H7 (cell line): ENCODE measurements around the gene OPN1SW. TPM values are rescaled to one million over a fixed set of nuclear protein-coding genes. Genes with fewer than 3 reads are reported as not detected.

ENCODE experiments used
- DNase-seq: peaks from one replicate; pipeline ENCODE4 v3.0.0; 2012
- H3K27me3 ChIP-seq: 2 replicates; pipeline ENCODE4 v1.6.0; 2011; ENCODE audit warnings: mild to moderate bottlenecking, low read length; ENCODE audit not compliant: control insufficient read depth, insufficient read depth
- H3K36me3 ChIP-seq: replicated peaks from 2 replicates; pipeline ENCODE4 v1.5.1; 2011; ENCODE audit warnings: low read length; ENCODE audit not compliant: control insufficient read depth, insufficient read depth
- H3K4me3 ChIP-seq: 2 replicates; pipeline ENCODE4 v1.5.1; 2011; ENCODE audit warnings: low read depth, mild to moderate bottlenecking, control low read depth, low read length, moderate library complexity; ENCODE audit not compliant: insufficient read depth
- total RNA-seq: library from RNA; depleted of rRNA; stranded (reverse); fragments of >200 nt; shearing (Covaris generic); gene quantifications from 2 replicates; pipeline ENCODE4 v1.2.3, GENCODE V29; 2014

The OPN1SW gene
- total RNA-seq, 1 experiment from 2014 or later: not detected

GRCh38 chr7:128738570-128739047, 37.0 kb downstream of the OPN1SW start:
- DNase-seq: no peak
- Histone ChIP-seq H3K36me3 (no peaks in the 10 kb centered on the region), H3K27me3 (peaks cover 2% of the 10 kb centered on the region; the same call in 1 of the 2 replicates)

GRCh38 chr7:128737867-128738385, 37.7 kb downstream of the OPN1SW start:
- no peaks in the 10 kb centered on the region for H3K36me3 ChIP-seq
- no peak overlapping the region for H3K4me3 ChIP-seq
- DNase-seq: no peak
- H3K27me3 ChIP-seq: peaks cover 2% of the 10 kb centered on the region; the same call in 1 of the 2 replicates

More at GRCh38 chr7:128738570-128739047, 37.0 kb downstream of the OPN1SW start:
- H3K4me3 ChIP-seq: peak overlapping the region; percentile 97

- no peak overlapping the region for H3K4me3 ChIP-seq
Measured at GRCh38 chr7:128737441-128737840, 38.2 kb downstream of the OPN1SW start.

GRCh38 chr7:128735436-128735835, 40.2 kb downstream of the OPN1SW start:
- no peak for DNase-seq
- no peak overlapping the region for H3K4me3 ChIP-seq
- no peaks in the 10 kb centered on the region for H3K36me3 ChIP-seq
- H3K27me3 ChIP-seq: peaks cover 2% of the 10 kb centered on the region; the same call in 1 of the 2 replicates

More at GRCh38 chr7:128737441-128737840, 38.2 kb downstream of the OPN1SW start:
- DNase-seq: no peak
- Histone ChIP-seq H3K36me3 (no peaks in the 10 kb centered on the region), H3K27me3 (peaks cover 2% of the 10 kb centered on the region; the same call in 1 of the 2 replicates)

- H3K36me3 ChIP-seq: no peaks in the 10 kb centered on the region
Measured at GRCh38 chr7:128734890-128735289, 40.7 kb downstream of the OPN1SW start.

GRCh38 chr7:128733278-128733645, 42.3 kb downstream of the OPN1SW start:
- Histone ChIP-seq H3K36me3 (no peaks in the 10 kb centered on the region), H3K27me3 (peaks cover 2% of the 10 kb centered on the region; the same call in 1 of the 2 replicates), H3K4me3 (no peak overlapping the region)
- DNase-seq: no peak

More at GRCh38 chr7:128734890-128735289, 40.7 kb downstream of the OPN1SW start:
- Histone ChIP-seq H3K27me3 (peaks cover 2% of the 10 kb centered on the region; the same call in 1 of the 2 replicates), H3K4me3 (no peak overlapping the region)
- DNase-seq: no peak

GRCh38 chr7:128732521-128733277, 42.9 kb downstream of the OPN1SW start:
- Histone ChIP-seq H3K27me3 (peaks cover 2% of the 10 kb centered on the region; the same call in 1 of the 2 replicates), H3K36me3 (no peaks in the 10 kb centered on the region), H3K4me3 (no peak overlapping the region)
- no peak for DNase-seq

GRCh38 chr7:128731184-128731583, 44.4 kb downstream of the OPN1SW start:
- no peak for DNase-seq
- H3K36me3 ChIP-seq: no peaks in the 10 kb centered on the region

GRCh38 chr7:128729494-128729893, 46.1 kb downstream of the OPN1SW start:
- Histone ChIP-seq H3K36me3 (no peaks in the 10 kb centered on the region), H3K27me3 (no peaks in the 10 kb centered on the region; the same call in 1 of the 2 replicates), H3K4me3 (no peak overlapping the region)
- DNase-seq: no peak

More at GRCh38 chr7:128731184-128731583, 44.4 kb downstream of the OPN1SW start:
- no peaks in the 10 kb centered on the region; the same call in 1 of the 2 replicates for H3K27me3 ChIP-seq
- no peak overlapping the region for H3K4me3 ChIP-seq

GRCh38 chr7:128728598-128728997, 47.0 kb downstream of the OPN1SW start:
- Histone ChIP-seq H3K36me3 (no peaks in the 10 kb centered on the region), H3K4me3 (no peak overlapping the region), H3K27me3 (no peaks in the 10 kb centered on the region; the same call in 1 of the 2 replicates)
- DNase-seq: no peak

- H3K36me3 ChIP-seq: no peaks in the 10 kb centered on the region
- H3K4me3 ChIP-seq: no peak overlapping the region
- H3K27me3 ChIP-seq: no peaks in the 10 kb centered on the region; the same call in 1 of the 2 replicates
- DNase-seq: no peak
Measured at GRCh38 chr7:128727239-128727638, 48.4 kb downstream of the OPN1SW start.

GRCh38 chr7:128726737-128727072, 48.9 kb downstream of the OPN1SW start:
- Histone ChIP-seq H3K36me3 (no peaks in the 10 kb centered on the region), H3K27me3 (no peaks in the 10 kb centered on the region; the same call in 1 of the 2 replicates), H3K4me3 (no peak overlapping the region)
- no peak for DNase-seq

GRCh38 chr7:128726059-128726736, 49.4 kb downstream of the OPN1SW start:
- no peaks in the 10 kb centered on the region for H3K36me3 ChIP-seq
- DNase-seq: no peak

GRCh38 chr7:128725531-128725930, 50.1 kb downstream of the OPN1SW start:
- H3K27me3 ChIP-seq: no peaks in the 10 kb centered on the region; the same call in 1 of the 2 replicates
- DNase-seq: no peak
- H3K36me3 ChIP-seq: no peaks in the 10 kb centered on the region
- no peak overlapping the region for H3K4me3 ChIP-seq

More at GRCh38 chr7:128726059-128726736, 49.4 kb downstream of the OPN1SW start:
- Histone ChIP-seq H3K4me3 (no peak overlapping the region), H3K27me3 (no peaks in the 10 kb centered on the region; the same call in 1 of the 2 replicates)
